Measurements from ENCODE around the gene ALDH1B1. TPM values are rescaled to one million over a fixed set of nuclear protein-coding genes. Genes with fewer than 3 reads are reported as not detected.
A peak's percentile ranks its signal among the peaks of the same experiment; 100 is the strongest.

The ALDH1B1 gene
- total and polyA plus RNA-seq, 7 donors: 19.2 to 162 (median 44.1) TPM

- Histone ChIP-seq H3K9me3 (no peaks in the 10 kb centered on the region), H3K4me1 (peaks cover 0 to 13% (median 8%) of the 10 kb centered on the region in 4 donors), H3K27me3 (no peaks in the 10 kb centered on the region), H3K4me3 (no peak overlapping the region), H3K27ac (no peak overlapping the region), H3K36me3 (no peaks in the 10 kb centered on the region)
- peak; percentile 17 for DNase-seq
- intact Hi-C loops (cut with DNase I): loop anchor here (5.0 to 10.0 kb wide), 2 partner anchors 199 to 606 kb away; partner anchors contain the start of gene TRMT10B
- TF ChIP-seq EP300 (IDR thresholded peaks at IDR 0.05) (no peak), POLR2AphosphoS5 (IDR thresholded peaks at IDR 0.05) (no peak), POLR2A (IDR thresholded peaks at IDR 0.05) (no peak)
- TF ChIP-seq, protein P1, sequence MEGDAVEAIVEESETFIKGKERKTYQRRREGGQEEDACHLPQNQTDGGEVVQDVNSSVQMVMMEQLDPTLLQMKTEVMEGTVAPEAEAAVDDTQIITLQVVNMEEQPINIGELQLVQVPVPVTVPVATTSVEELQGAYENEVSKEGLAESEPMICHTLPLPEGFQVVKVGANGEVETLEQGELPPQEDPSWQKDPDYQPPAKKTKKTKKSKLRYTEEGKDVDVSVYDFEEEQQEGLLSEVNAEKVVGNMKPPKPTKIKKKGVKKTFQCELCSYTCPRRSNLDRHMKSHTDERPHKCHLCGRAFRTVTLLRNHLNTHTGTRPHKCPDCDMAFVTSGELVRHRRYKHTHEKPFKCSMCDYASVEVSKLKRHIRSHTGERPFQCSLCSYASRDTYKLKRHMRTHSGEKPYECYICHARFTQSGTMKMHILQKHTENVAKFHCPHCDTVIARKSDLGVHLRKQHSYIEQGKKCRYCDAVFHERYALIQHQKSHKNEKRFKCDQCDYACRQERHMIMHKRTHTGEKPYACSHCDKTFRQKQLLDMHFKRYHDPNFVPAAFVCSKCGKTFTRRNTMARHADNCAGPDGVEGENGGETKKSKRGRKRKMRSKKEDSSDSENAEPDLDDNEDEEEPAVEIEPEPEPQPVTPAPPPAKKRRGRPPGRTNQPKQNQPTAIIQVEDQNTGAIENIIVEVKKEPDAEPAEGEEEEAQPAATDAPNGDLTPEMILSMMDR (IDR thresholded peaks at IDR 0.05): no peak
- WGBS, 2 donors: 90% methylated on average over 7 of the region's 7 CpGs
Measured at GRCh38 chr9:38360839-38361472, 31.5 kb upstream of the ALDH1B1 start.

GRCh38 chr9:38361473-38361850, 31.0 kb upstream of the ALDH1B1 start:
- Histone ChIP-seq H3K36me3 (no peaks in the 10 kb centered on the region), H3K9me3 (no peaks in the 10 kb centered on the region), H3K27me3 (no peaks in the 10 kb centered on the region), H3K27ac (no peak overlapping the region), H3K4me3 (no peak overlapping the region), H3K4me1 (peaks cover 0 to 13% (median 8%) of the 10 kb centered on the region in 4 donors)
- TF ChIP-seq POLR2A (IDR thresholded peaks at IDR 0.05) (no peak), POLR2AphosphoS5 (IDR thresholded peaks at IDR 0.05) (no peak), EP300 (IDR thresholded peaks at IDR 0.05) (no peak)
- TF ChIP-seq, protein P1 (IDR thresholded peaks at IDR 0.05): no peak
- DNase-seq: peak; percentile 56
- intact Hi-C loops (cut with DNase I): loop anchor here (5.0 to 10.0 kb wide), 2 partner anchors 199 to 607 kb away; partner anchors contain the start of gene TRMT10B
- WGBS, 2 donors: 83 to 91% methylated on average over 6 of the region's 6 CpGs

- 34 to 37% methylated on average over 21 of the region's 21 CpGs for WGBS, 2 donors
- TF ChIP-seq, protein P1 (IDR thresholded peaks at IDR 0.05): peak; percentile 15 to 52 (median 39)
- TF ChIP-seq POLR2A (IDR thresholded peaks at IDR 0.05): no peak
- peak in 2 of 4 donors; percentile 21 to 32 for TF ChIP-seq POLR2AphosphoS5 (IDR thresholded peaks at IDR 0.05)
- intact Hi-C loops (cut with DNase I): loop anchor here (1.0 to 10.0 kb wide), 5 partner anchors 201 to 608 kb away; partner anchors contain the start of genes SLC25A51 and TRMT10B
- Histone ChIP-seq H3K4me1 (peaks cover 0 to 13% (median 8%) of the 10 kb centered on the region in 4 donors), H3K4me3 (peak overlapping the region in 1 of 4 donors; percentile 21), H3K27ac (peak overlapping the region in 1 of 4 donors; percentile 57), H3K9me3 (no peaks in the 10 kb centered on the region), H3K27me3 (no peaks in the 10 kb centered on the region), H3K36me3 (no peaks in the 10 kb centered on the region)
- no peak for DNase-seq
Measured at GRCh38 chr9:38362852-38363588, 29.5 kb upstream of the ALDH1B1 start.

- 61 to 85% methylated on average over 5 of the region's 5 CpGs for WGBS, 2 donors
- intact Hi-C loops (cut with DNase I): loop anchor here (1.0 to 10.0 kb wide), 5 partner anchors 201 to 609 kb away; partner anchors contain the start of genes SLC25A51 and TRMT10B
- peak overlapping the region in 1 of 4 donors; percentile 21 for H3K4me3 ChIP-seq
- H3K27ac ChIP-seq: peak overlapping the region in 1 of 4 donors; percentile 57
- no peaks in the 10 kb centered on the region for H3K9me3 ChIP-seq
- no peak for TF ChIP-seq POLR2AphosphoS5 (IDR thresholded peaks at IDR 0.05)
- TF ChIP-seq, protein P1 (IDR thresholded peaks at IDR 0.05): no peak
- TF ChIP-seq EP300 (IDR thresholded peaks at IDR 0.05): no peak
- TF ChIP-seq POLR2A (IDR thresholded peaks at IDR 0.05): no peak
- DNase-seq: no peak
- H3K4me1 ChIP-seq: peaks cover 0 to 13% (median 8%) of the 10 kb centered on the region in 4 donors
- H3K27me3 ChIP-seq: no peaks in the 10 kb centered on the region
- H3K36me3 ChIP-seq: no peaks in the 10 kb centered on the region
Measured at GRCh38 chr9:38363589-38363925, 28.9 kb upstream of the ALDH1B1 start.

All from sigmoid colon (tissue), 7 donors.